ENCODE results near the gene SLC9A9.

- TF ChIP-seq CTCF (IDR thresholded peaks at IDR 0.05; ENCODE audit: low read depth, low read length, missing input control) = no peak
- TF ChIP-seq GABPA (IDR thresholded peaks at IDR 0.05 in 1 of 2, conservative IDR thresholded peaks at IDR 0.05 in 1 of 2) = no peak
- TF ChIP-seq EGR1 (IDR thresholded peaks at IDR 0.05; ENCODE audit: low read depth in 2 of 2) = no peak
- TF ChIP-seq, protein P1, sequence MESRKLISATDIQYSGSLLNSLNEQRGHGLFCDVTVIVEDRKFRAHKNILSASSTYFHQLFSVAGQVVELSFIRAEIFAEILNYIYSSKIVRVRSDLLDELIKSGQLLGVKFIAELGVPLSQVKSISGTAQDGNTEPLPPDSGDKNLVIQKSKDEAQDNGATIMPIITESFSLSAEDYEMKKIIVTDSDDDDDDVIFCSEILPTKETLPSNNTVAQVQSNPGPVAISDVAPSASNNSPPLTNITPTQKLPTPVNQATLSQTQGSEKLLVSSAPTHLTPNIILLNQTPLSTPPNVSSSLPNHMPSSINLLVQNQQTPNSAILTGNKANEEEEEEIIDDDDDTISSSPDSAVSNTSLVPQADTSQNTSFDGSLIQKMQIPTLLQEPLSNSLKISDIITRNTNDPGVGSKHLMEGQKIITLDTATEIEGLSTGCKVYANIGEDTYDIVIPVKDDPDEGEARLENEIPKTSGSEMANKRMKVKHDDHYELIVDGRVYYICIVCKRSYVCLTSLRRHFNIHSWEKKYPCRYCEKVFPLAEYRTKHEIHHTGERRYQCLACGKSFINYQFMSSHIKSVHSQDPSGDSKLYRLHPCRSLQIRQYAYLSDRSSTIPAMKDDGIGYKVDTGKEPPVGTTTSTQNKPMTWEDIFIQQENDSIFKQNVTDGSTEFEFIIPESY (IDR thresholded peaks at IDR 0.05) = no peak
- no peak for TF ChIP-seq RAD21 (IDR thresholded peaks at IDR 0.05)
- TF ChIP-seq SP1 (IDR thresholded peaks at IDR 0.05) = no peak
- TF ChIP-seq NR2F2 (IDR thresholded peaks at IDR 0.05) = no peak
- TF ChIP-seq, protein P2, sequence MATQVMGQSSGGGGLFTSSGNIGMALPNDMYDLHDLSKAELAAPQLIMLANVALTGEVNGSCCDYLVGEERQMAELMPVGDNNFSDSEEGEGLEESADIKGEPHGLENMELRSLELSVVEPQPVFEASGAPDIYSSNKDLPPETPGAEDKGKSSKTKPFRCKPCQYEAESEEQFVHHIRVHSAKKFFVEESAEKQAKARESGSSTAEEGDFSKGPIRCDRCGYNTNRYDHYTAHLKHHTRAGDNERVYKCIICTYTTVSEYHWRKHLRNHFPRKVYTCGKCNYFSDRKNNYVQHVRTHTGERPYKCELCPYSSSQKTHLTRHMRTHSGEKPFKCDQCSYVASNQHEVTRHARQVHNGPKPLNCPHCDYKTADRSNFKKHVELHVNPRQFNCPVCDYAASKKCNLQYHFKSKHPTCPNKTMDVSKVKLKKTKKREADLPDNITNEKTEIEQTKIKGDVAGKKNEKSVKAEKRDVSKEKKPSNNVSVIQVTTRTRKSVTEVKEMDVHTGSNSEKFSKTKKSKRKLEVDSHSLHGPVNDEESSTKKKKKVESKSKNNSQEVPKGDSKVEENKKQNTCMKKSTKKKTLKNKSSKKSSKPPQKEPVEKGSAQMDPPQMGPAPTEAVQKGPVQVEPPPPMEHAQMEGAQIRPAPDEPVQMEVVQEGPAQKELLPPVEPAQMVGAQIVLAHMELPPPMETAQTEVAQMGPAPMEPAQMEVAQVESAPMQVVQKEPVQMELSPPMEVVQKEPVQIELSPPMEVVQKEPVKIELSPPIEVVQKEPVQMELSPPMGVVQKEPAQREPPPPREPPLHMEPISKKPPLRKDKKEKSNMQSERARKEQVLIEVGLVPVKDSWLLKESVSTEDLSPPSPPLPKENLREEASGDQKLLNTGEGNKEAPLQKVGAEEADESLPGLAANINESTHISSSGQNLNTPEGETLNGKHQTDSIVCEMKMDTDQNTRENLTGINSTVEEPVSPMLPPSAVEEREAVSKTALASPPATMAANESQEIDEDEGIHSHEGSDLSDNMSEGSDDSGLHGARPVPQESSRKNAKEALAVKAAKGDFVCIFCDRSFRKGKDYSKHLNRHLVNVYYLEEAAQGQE (IDR thresholded peaks at IDR 0.05) = no peak
- TF ChIP-seq, protein P3, sequence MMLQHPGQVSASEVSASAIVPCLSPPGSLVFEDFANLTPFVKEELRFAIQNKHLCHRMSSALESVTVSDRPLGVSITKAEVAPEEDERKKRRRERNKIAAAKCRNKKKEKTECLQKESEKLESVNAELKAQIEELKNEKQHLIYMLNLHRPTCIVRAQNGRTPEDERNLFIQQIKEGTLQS (IDR thresholded peaks at IDR 0.05) = no peak
- TF ChIP-seq TAF1 (conservative IDR thresholded peaks at IDR 0.05) = no peak
Measured at GRCh38 chr3:143851331-143852017, 3.2 kb upstream of the SLC9A9 start.
